AG10803 (cell line): ENCODE measurements around the gene PDCD6IP.

Source experiments
- DNase-seq: peaks from one replicate; pipeline ENCODE4 v3.0.0; 2010; ENCODE audit warnings: low read depth
- H3K4me3 ChIP-seq: 2 replicates; pipeline ENCODE4 v1.5.1; 2011; ENCODE audit warnings: mild to moderate bottlenecking, low read length, control low read depth
- CTCF ChIP-seq: conservative IDR thresholded peaks from 2 replicates; pipeline ENCODE4 v1.5.1; 2011; ENCODE audit warnings: mild to moderate bottlenecking, low read length, control low read depth, inconsistent platforms

Gene PDCD6IP

DNA sequence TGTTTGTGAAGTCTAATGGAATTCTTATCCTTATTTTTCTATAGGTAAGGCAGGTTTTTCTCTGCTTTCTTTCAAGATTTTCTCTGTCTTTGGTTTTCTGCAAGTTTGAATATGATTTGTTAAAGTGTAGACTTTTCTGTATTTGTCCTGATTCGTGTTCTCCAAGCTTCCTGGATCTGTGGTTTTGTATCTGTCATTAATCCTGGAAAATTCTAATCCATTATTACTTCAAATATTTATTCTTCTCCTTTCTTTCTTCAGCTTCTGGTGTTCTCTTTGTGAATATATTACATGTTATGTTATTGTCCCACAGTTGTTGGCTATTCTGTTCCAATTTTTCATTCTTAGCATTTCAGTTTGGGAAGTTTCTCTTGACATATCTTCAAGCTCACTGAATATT lies 76.4 kb downstream of the PDCD6IP start:
- H3K4me3 ChIP-seq = no peak overlapping the region
- no peak for TF ChIP-seq CTCF
- no peak for DNase-seq

- no peak for DNase-seq
- no peak for TF ChIP-seq CTCF
- no peak overlapping the region for H3K4me3 ChIP-seq
Measured at GRCh38 chr3:33875680-33876079, 77.2 kb downstream of the PDCD6IP start.

- no peak for DNase-seq
- no peak for TF ChIP-seq CTCF
- H3K4me3 ChIP-seq = no peak overlapping the region
Measured at GRCh38 chr3:33877187-33877586, 78.8 kb downstream of the PDCD6IP start.

DNA sequence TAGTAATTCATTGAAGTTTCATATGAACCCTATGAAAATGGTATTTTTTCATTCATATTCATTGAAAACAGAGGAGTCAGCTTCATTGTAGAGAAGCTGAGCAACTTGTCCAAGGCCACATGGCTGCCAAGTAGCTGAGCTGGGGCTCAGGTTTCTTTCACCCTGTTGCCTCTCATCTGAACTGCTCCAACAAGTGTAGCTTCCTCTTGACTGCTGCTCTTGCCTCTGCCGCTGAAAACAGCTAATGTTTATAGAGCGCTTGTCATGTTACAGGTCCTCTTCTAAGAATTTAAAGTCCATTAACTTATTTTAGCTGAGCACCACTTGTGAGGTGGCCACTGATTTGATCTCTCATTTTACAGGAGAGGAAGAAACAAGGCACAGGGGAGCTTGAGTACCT lies 81.1 kb downstream of the PDCD6IP start:
- no peak overlapping the region for H3K4me3 ChIP-seq
- no peak for TF ChIP-seq CTCF
- no peak for DNase-seq

DNA sequence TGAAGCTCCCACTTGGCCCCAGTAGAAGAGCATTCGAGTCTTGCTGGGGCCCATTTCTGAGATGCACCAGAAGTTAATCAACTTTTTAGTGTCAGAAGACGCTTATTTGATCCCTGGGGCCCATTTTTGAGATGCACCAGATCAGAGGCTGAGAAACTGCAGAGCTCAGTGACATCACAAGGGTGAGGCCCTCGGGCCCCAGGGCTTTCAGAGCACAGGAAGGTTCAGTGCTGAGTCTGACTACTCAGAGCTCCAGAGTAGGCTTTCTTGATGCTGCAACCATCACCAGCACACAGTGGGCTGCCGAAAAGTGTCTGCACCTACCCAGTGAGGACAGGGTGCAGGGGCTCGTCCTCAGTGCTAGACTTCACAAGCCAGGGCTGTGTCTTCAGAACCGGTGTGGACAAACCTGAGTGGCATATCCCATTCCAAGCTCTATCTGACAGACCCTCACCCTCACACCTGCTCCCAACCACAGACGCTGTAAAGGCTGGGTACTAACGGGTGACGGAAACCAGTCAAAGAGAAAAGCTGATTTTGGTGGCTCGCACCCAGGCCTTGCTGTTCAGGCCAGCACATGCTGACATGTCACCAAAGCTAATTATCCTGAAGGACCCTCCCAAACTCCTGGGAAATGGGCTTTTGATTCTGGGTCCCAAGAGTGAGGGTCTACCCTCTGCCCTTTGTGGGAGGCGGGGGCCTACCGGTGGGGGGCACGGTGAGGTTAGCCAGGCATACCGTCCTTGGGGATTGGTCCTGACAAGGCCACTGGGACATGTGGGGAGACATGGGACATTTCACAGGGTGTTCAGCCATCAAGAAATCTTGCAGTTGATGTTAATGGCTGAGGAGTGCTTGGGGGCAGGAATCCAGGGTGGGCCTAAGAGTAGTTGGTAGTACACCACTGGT lies 83.0 kb downstream of the PDCD6IP start:
- DNase-seq = no peak
- no peak overlapping the region for H3K4me3 ChIP-seq
- TF ChIP-seq CTCF = no peak

- no peak for DNase-seq
- no peak for TF ChIP-seq CTCF
- no peak overlapping the region for H3K4me3 ChIP-seq
Measured at GRCh38 chr3:33882296-33882695, 83.9 kb downstream of the PDCD6IP start.

DNA sequence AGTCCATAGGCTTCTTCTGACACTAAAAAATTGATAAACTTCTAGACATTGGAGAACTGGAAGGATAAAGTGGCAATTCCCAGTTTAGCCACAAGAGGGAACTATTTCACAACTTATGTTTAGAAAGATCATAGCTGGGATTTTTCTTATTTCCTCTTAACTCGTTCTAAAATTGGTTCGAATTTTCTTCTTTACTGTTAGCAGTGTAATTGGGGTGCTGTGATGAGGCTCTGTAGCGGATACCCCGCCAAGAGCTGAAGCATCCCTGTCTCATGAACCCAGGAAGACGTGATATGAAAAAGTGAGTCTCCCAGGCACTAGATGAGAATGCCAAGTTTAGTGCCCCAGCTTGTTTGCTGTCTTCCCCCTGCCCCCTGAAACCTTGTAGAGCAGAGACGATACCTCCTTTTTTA lies 85.1 kb downstream of the PDCD6IP start:
- H3K4me3 ChIP-seq = no peak overlapping the region
- peak; percentile 84 for TF ChIP-seq CTCF
- DNase-seq = peak; percentile 31
